Measurements from ENCODE around the gene OR52R1. TPM values are rescaled to one million over a fixed set of nuclear protein-coding genes. Genes with fewer than 3 reads are reported as not detected.

OR52R1 gene
- total and polyA plus RNA-seq, 12 donors = not detected

DNA sequence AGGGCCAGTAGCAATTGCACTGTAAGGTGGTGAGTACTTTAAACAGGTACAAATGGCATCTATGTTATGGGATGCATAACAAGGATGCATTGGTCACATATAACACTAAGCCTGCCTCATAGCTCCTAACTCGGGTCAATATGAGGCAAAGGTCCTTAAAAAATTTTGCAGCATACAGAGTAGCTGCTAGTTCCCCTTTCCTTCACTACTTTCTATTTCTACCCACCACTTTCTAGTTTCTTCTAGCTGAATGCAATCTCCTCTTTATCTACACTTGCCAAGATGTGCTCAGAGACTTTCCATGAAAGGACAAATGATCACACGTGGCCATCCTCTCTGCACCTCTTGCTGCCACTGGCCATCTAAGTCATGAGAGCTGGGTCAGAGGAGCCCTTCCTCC, 26.7 kb upstream of the OR52R1 start:
- H3K4me3 ChIP-seq = no peak overlapping the region
- no peaks in the 10 kb centered on the region for H3K27me3 ChIP-seq
- no peaks in the 10 kb centered on the region for H3K36me3 ChIP-seq
- no peaks in the 10 kb centered on the region for H3K4me1 ChIP-seq
- intact Hi-C loops (cut with DNase I) = no loop called here
- DNase-seq (no peak), ATAC-seq (no peak)
- no peaks in the 10 kb centered on the region for H3K9me3 ChIP-seq
- TF ChIP-seq CTCF (IDR thresholded peaks at IDR 0.05) = no peak
- H3K27ac ChIP-seq = no peak overlapping the region
- 67 to 74% methylated on average over 2 of the region's 2 CpGs for WGBS, 2 donors

- H3K4me3 ChIP-seq = no peak overlapping the region
- no peaks in the 10 kb centered on the region for H3K4me1 ChIP-seq
- H3K9me3 ChIP-seq = no peaks in the 10 kb centered on the region
- no peak for TF ChIP-seq CTCF (IDR thresholded peaks at IDR 0.05)
- intact Hi-C loops (cut with DNase I) = no loop called here
- no peak overlapping the region for H3K27ac ChIP-seq
- WGBS, 2 donors = 65 to 66% methylated on average over 1 of the region's 1 CpG
- DNase-seq (no peak), ATAC-seq (no peak)
- H3K27me3 ChIP-seq = no peaks in the 10 kb centered on the region
- no peaks in the 10 kb centered on the region for H3K36me3 ChIP-seq
Measured at GRCh38 chr11:4830346-4830745, 26.2 kb upstream of the OR52R1 start.

GRCh38 chr11:4826425-4826824, 22.2 kb upstream of the OR52R1 start:
- no peaks in the 10 kb centered on the region for H3K27me3 ChIP-seq
- no peak overlapping the region for H3K4me3 ChIP-seq
- H3K36me3 ChIP-seq = no peaks in the 10 kb centered on the region
- ATAC-seq (peak in 4 of 8 donors; percentile 34 to 70 (median 56)), DNase-seq (no peak)
- no peaks in the 10 kb centered on the region for H3K9me3 ChIP-seq
- H3K27ac ChIP-seq = no peak overlapping the region
- intact Hi-C loops (cut with DNase I) = loop anchor here in 9 of 10 donors (1.0 to 5.0 kb wide), 6 partner anchors 189 to 639 kb away; partner anchors contain the start of gene OR51D1 (in 8 of the 9)
- TF ChIP-seq CTCF (IDR thresholded peaks at IDR 0.05) = peak; percentile 31 to 69 (median 57)
- no peaks in the 10 kb centered on the region for H3K4me1 ChIP-seq

DNA sequence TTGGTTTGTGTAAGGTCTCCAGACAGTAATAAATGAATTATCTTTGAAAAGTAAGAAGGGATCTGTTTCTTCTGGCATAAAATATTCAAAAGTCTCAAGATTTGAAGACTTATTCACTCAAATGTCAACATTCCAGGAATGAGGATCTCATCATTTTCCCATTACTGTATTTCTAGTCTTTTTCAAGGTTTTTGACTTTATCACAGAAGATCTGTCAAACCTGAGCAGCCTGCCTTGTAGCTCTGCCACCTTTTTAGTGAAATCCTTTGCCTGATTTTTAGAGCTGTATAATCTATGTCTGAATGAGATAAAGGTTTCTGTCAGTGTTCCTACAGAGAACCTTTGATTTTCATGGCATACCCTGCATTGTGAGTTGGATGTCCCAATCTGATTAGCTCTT, 21.0 kb upstream of the OR52R1 start:
- H3K27ac ChIP-seq = no peak overlapping the region
- TF ChIP-seq CTCF (IDR thresholded peaks at IDR 0.05) = no peak
- no peak overlapping the region for H3K4me3 ChIP-seq
- no peaks in the 10 kb centered on the region for H3K9me3 ChIP-seq
- no peak for ATAC-seq
- no peaks in the 10 kb centered on the region for H3K36me3 ChIP-seq
- H3K4me1 ChIP-seq = no peaks in the 10 kb centered on the region
- DNase-seq = no peak
- intact Hi-C loops (cut with DNase I) = loop anchor here in 3 of 10 donors (5.0 kb wide), 2 partner anchors 188 to 638 kb away; partner anchors contain the start of gene OR51D1 (in 2 of the 3)
- no peaks in the 10 kb centered on the region for H3K27me3 ChIP-seq

Data from heart right ventricle (tissue), 16 donors.